Epithelial cell of prostate (primary cell): ENCODE measurements around the gene CDKN1C.

Experiments
- DNase-seq: peaks from one replicate; pipeline ENCODE4 v3.0.0-alpha.2; 2011; ENCODE audit warnings: low read depth, low spot score
- H3K27ac ChIP-seq: fragments of 450-650 bp; 2 replicates; pipeline ENCODE4 v1.5.1; 2017; ENCODE audit warnings: mild to moderate bottlenecking

Gene CDKN1C

GRCh38 chr11:2853401-2853800, 32.2 kb downstream of the CDKN1C start:
- H3K27ac ChIP-seq: no peak overlapping the region
- no peak for DNase-seq

GRCh38 chr11:2849994-2850770, 35.4 kb downstream of the CDKN1C start:
- DNase-seq: no peak
- H3K27ac ChIP-seq: no peak overlapping the region

- H3K27ac ChIP-seq: no peak overlapping the region
- no peak for DNase-seq
These were observed 37.1 kb downstream of the CDKN1C start for GRCh38 chr11:2848497-2848896.

GRCh38 chr11:2847561-2847960, 38.0 kb downstream of the CDKN1C start:
- DNase-seq: no peak
- no peak overlapping the region for H3K27ac ChIP-seq

- no peak overlapping the region for H3K27ac ChIP-seq
- no peak for DNase-seq
These were observed 39.1 kb downstream of the CDKN1C start for GRCh38 chr11:2846470-2846869.

GRCh38 chr11:2846056-2846455, 39.5 kb downstream of the CDKN1C start:
- H3K27ac ChIP-seq: no peak overlapping the region
- DNase-seq: no peak

GRCh38 chr11:2844996-2845395, 40.6 kb downstream of the CDKN1C start:
- no peak overlapping the region for H3K27ac ChIP-seq
- no peak for DNase-seq

- no peak for DNase-seq
These were observed 41.3 kb downstream of the CDKN1C start for GRCh38 chr11:2844116-2844842.

GRCh38 chr11:2843551-2843950, 42.0 kb downstream of the CDKN1C start:
- DNase-seq: no peak
- H3K27ac ChIP-seq: no peak overlapping the region

More at GRCh38 chr11:2844116-2844842, 41.3 kb downstream of the CDKN1C start:
- H3K27ac ChIP-seq: no peak overlapping the region

GRCh38 chr11:2842876-2843275, 42.7 kb downstream of the CDKN1C start:
- no peak for DNase-seq
- H3K27ac ChIP-seq: no peak overlapping the region

GRCh38 chr11:2841411-2842190, 44.0 kb downstream of the CDKN1C start:
- DNase-seq: no peak
- H3K27ac ChIP-seq: no peak overlapping the region

- DNase-seq: no peak
- no peak overlapping the region for H3K27ac ChIP-seq
These were observed 46.1 kb downstream of the CDKN1C start for GRCh38 chr11:2839395-2839943.

- H3K27ac ChIP-seq: no peak overlapping the region
- no peak for DNase-seq
These were observed 46.8 kb downstream of the CDKN1C start for GRCh38 chr11:2838676-2839294.

GRCh38 chr11:2838091-2838490, 47.5 kb downstream of the CDKN1C start:
- DNase-seq: no peak
- H3K27ac ChIP-seq: no peak overlapping the region

GRCh38 chr11:2837651-2838050, 47.9 kb downstream of the CDKN1C start:
- no peak for DNase-seq
- H3K27ac ChIP-seq: no peak overlapping the region

- no peak overlapping the region for H3K27ac ChIP-seq
- no peak for DNase-seq
These were observed 48.4 kb downstream of the CDKN1C start for GRCh38 chr11:2837096-2837601.

GRCh38 chr11:2836315-2837095, 49.1 kb downstream of the CDKN1C start:
- DNase-seq: no peak
- no peak overlapping the region for H3K27ac ChIP-seq

GRCh38 chr11:2835751-2836150, 49.8 kb downstream of the CDKN1C start:
- no peak overlapping the region for H3K27ac ChIP-seq
- no peak for DNase-seq

GRCh38 chr11:2835296-2835695, 50.3 kb downstream of the CDKN1C start:
- H3K27ac ChIP-seq: no peak overlapping the region

More at GRCh38 chr11:2835296-2835695, 50.3 kb downstream of the CDKN1C start:
- DNase-seq: peak; percentile 29
